Myocyte (in vitro differentiated cells): ENCODE measurements around the gene BMP10. TPM values are rescaled to one million over a fixed set of nuclear protein-coding genes. Genes with fewer than 3 reads are reported as not detected.
A peak's percentile ranks its signal among the peaks of the same experiment; 100 is the strongest.
"Not testable (repeated sequence)": the region's sequence is repeated elsewhere in the genome, so short reads cannot be mapped to it uniquely, and the experiment has no call there.

Source experiments
- DNase-seq: peaks from one replicate; pipeline ENCODE4 v3.0.0-alpha.2; 2012; ENCODE audit warnings: low read depth
- total RNA-seq: library from RNA; depleted of rRNA; stranded (reverse); fragments of >200 nt; gene quantifications from 2 replicates; pipeline ENCODE4 v1.2.3, GENCODE V29; 2014

BMP10 gene
- total RNA-seq, 1 donor from 2014 or later = 0.11 TPM

GRCh38 chr2:68900496-68901198 is 29.4 kb upstream of the BMP10 start:
- no peak for DNase-seq

GRCh38 chr2:68895981-68896380 is 24.8 kb upstream of the BMP10 start:
- not testable (repeated sequence) for DNase-seq

- peak; percentile 37 for DNase-seq
Observed at GRCh38 chr2:68889500-68889899, 18.3 kb upstream of the BMP10 start.

- no peak for DNase-seq
Observed at GRCh38 chr2:68889021-68889420, 17.8 kb upstream of the BMP10 start.

GRCh38 chr2:68888038-68888704 is 17.0 kb upstream of the BMP10 start:
- DNase-seq = no peak

GRCh38 chr2:68885811-68886075 is 14.5 kb upstream of the BMP10 start:
- DNase-seq = no peak

GRCh38 chr2:68885074-68885810 is 14.0 kb upstream of the BMP10 start:
- DNase-seq = no peak

GRCh38 chr2:68880213-68880612 is 9.0 kb upstream of the BMP10 start:
- no peak for DNase-seq

- no peak for DNase-seq
Observed at GRCh38 chr2:68879296-68879695, 8.1 kb upstream of the BMP10 start.

- no peak for DNase-seq
Observed at GRCh38 chr2:68878753-68879152, 7.6 kb upstream of the BMP10 start.

GRCh38 chr2:68878071-68878711 is 7.0 kb upstream of the BMP10 start:
- DNase-seq = no peak

GRCh38 chr2:68877079-68877772 is 6.0 kb upstream of the BMP10 start:
- DNase-seq = no peak

- DNase-seq = no peak
Observed at GRCh38 chr2:68870215-68870614, 982 bp downstream of the BMP10 start.

- DNase-seq = no peak
Observed at GRCh38 chr2:68865108-68865507, 6.1 kb downstream of the BMP10 start.

- DNase-seq = no peak
Observed at GRCh38 chr2:68863996-68864395, 7.2 kb downstream of the BMP10 start.

GRCh38 chr2:68862889-68863288 is 8.3 kb downstream of the BMP10 start:
- no peak for DNase-seq

GRCh38 chr2:68861330-68861729 is 9.9 kb downstream of the BMP10 start:
- DNase-seq = no peak

- no peak for DNase-seq
Observed at GRCh38 chr2:68860111-68860510, 11.1 kb downstream of the BMP10 start.

- DNase-seq = no peak
Observed at GRCh38 chr2:68857855-68858456, 13.2 kb downstream of the BMP10 start.

- no peak for DNase-seq
Observed at GRCh38 chr2:68857202-68857845, 13.9 kb downstream of the BMP10 start.

GRCh38 chr2:68855550-68855949 is 15.6 kb downstream of the BMP10 start:
- DNase-seq = no peak
